Measurements from ENCODE around the gene NCAPD3.

NCAPD3 gene

GRCh38 chr11:134224710-134225664 is 1.2 kb upstream of the NCAPD3 start:
- no peaks in the 10 kb centered on the region for H3K9me3 ChIP-seq (ENCODE audit: control insufficient read depth in 2 of 2, low read length in 2 of 2)
- H3K27me3 ChIP-seq (ENCODE audit: control insufficient read depth in 1 of 2, insufficient read depth in 2 of 2, low read length in 2 of 2) = no peaks in the 10 kb centered on the region
- peak overlapping the region; percentile 83 to 87 for H3K9ac ChIP-seq (ENCODE audit: low read length in 2 of 2)
- H3K36me3 ChIP-seq (ENCODE audit: control insufficient read depth in 2 of 2, insufficient read depth in 2 of 2, low read length in 2 of 2) = no peaks in the 10 kb centered on the region
- H3K27ac ChIP-seq (ENCODE audit: low read length) = peak overlapping the region; percentile 93
- H3K4me1 ChIP-seq (ENCODE audit: control insufficient read depth, insufficient read depth, low read length) = peaks cover 28% of the 10 kb centered on the region
- peak overlapping the region; percentile 86 to 96 for H3K4me3 ChIP-seq (ENCODE audit: low read length in 2 of 2)

GRCh38 chr11:134223121-134223520 is 646 bp downstream of the NCAPD3 start:
- Histone ChIP-seq H3K27me3 (ENCODE audit: control insufficient read depth in 1 of 2, insufficient read depth in 2 of 2, low read length in 2 of 2) (no peaks in the 10 kb centered on the region), H3K4me1 (ENCODE audit: control insufficient read depth, insufficient read depth, low read length) (peaks cover 25% of the 10 kb centered on the region), H3K27ac (ENCODE audit: low read length) (no peak overlapping the region), H3K36me3 (ENCODE audit: control insufficient read depth in 2 of 2, insufficient read depth in 2 of 2, low read length in 2 of 2) (peaks cover 0 to 5% of the 10 kb centered on the region in 2 donors), H3K9me3 (ENCODE audit: control insufficient read depth in 2 of 2, low read length in 2 of 2) (no peaks in the 10 kb centered on the region), H3K4me3 (ENCODE audit: low read length in 2 of 2) (peak overlapping the region; percentile 79 to 96), H3K9ac (ENCODE audit: low read length in 2 of 2) (peak overlapping the region in 1 of 2 donors; percentile 87)

- H3K9me3 ChIP-seq (ENCODE audit: control insufficient read depth in 2 of 2, low read length in 2 of 2) = no peaks in the 10 kb centered on the region
- peaks cover 4 to 5% of the 10 kb centered on the region in 2 donors for H3K36me3 ChIP-seq (ENCODE audit: control insufficient read depth in 2 of 2, insufficient read depth in 2 of 2, low read length in 2 of 2)
- H3K27ac ChIP-seq (ENCODE audit: low read length) = no peak overlapping the region
- no peaks in the 10 kb centered on the region for H3K4me1 ChIP-seq (ENCODE audit: control insufficient read depth, insufficient read depth, low read length)
- no peak overlapping the region for H3K9ac ChIP-seq (ENCODE audit: low read length in 2 of 2)
- H3K27me3 ChIP-seq (ENCODE audit: control insufficient read depth in 1 of 2, insufficient read depth in 2 of 2, low read length in 2 of 2) = no peaks in the 10 kb centered on the region
- no peak overlapping the region for H3K4me3 ChIP-seq (ENCODE audit: low read length in 2 of 2)
Measured at GRCh38 chr11:134216816-134217215, 7.0 kb downstream of the NCAPD3 start.

- Histone ChIP-seq H3K27ac (ENCODE audit: low read length) (no peak overlapping the region), H3K4me3 (ENCODE audit: low read length in 2 of 2) (no peak overlapping the region), H3K4me1 (ENCODE audit: control insufficient read depth, insufficient read depth, low read length) (no peaks in the 10 kb centered on the region), H3K9me3 (ENCODE audit: control insufficient read depth in 2 of 2, low read length in 2 of 2) (no peaks in the 10 kb centered on the region), H3K27me3 (ENCODE audit: control insufficient read depth in 1 of 2, insufficient read depth in 2 of 2, low read length in 2 of 2) (no peaks in the 10 kb centered on the region), H3K36me3 (ENCODE audit: control insufficient read depth in 2 of 2, insufficient read depth in 2 of 2, low read length in 2 of 2) (peaks cover 4 to 5% of the 10 kb centered on the region in 2 donors), H3K9ac (ENCODE audit: low read length in 2 of 2) (no peak overlapping the region)
Measured at GRCh38 chr11:134215836-134216235, 7.9 kb downstream of the NCAPD3 start.

- H3K9ac ChIP-seq (ENCODE audit: low read length in 2 of 2) = no peak overlapping the region
- peaks cover 19 to 23% of the 10 kb centered on the region in 2 donors for H3K36me3 ChIP-seq (ENCODE audit: control insufficient read depth in 2 of 2, insufficient read depth in 2 of 2, low read length in 2 of 2)
- H3K27ac ChIP-seq (ENCODE audit: low read length) = no peak overlapping the region
- no peaks in the 10 kb centered on the region for H3K27me3 ChIP-seq (ENCODE audit: control insufficient read depth in 1 of 2, insufficient read depth in 2 of 2, low read length in 2 of 2)
- H3K4me1 ChIP-seq (ENCODE audit: control insufficient read depth, insufficient read depth, low read length) = no peaks in the 10 kb centered on the region
- no peak overlapping the region for H3K4me3 ChIP-seq (ENCODE audit: low read length in 2 of 2)
- H3K9me3 ChIP-seq (ENCODE audit: control insufficient read depth in 2 of 2, low read length in 2 of 2) = no peaks in the 10 kb centered on the region
Measured at GRCh38 chr11:134207538-134208239, 16.1 kb downstream of the NCAPD3 start.

- Histone ChIP-seq H3K4me1 (ENCODE audit: control insufficient read depth, insufficient read depth, low read length) (no peaks in the 10 kb centered on the region), H3K9me3 (ENCODE audit: control insufficient read depth in 2 of 2, low read length in 2 of 2) (no peaks in the 10 kb centered on the region), H3K27me3 (ENCODE audit: control insufficient read depth in 1 of 2, insufficient read depth in 2 of 2, low read length in 2 of 2) (no peaks in the 10 kb centered on the region), H3K36me3 (ENCODE audit: control insufficient read depth in 2 of 2, insufficient read depth in 2 of 2, low read length in 2 of 2) (peaks cover 21 to 30% of the 10 kb centered on the region in 2 donors), H3K9ac (ENCODE audit: low read length in 2 of 2) (no peak overlapping the region), H3K27ac (ENCODE audit: low read length) (no peak overlapping the region), H3K4me3 (ENCODE audit: low read length in 2 of 2) (no peak overlapping the region)
Measured at GRCh38 chr11:134206185-134206584, 17.6 kb downstream of the NCAPD3 start.

- no peaks in the 10 kb centered on the region for H3K4me1 ChIP-seq (ENCODE audit: control insufficient read depth, insufficient read depth, low read length)
- no peak overlapping the region for H3K4me3 ChIP-seq (ENCODE audit: low read length in 2 of 2)
- peaks cover 21 to 31% of the 10 kb centered on the region in 2 donors for H3K36me3 ChIP-seq (ENCODE audit: control insufficient read depth in 2 of 2, insufficient read depth in 2 of 2, low read length in 2 of 2)
- no peaks in the 10 kb centered on the region for H3K27me3 ChIP-seq (ENCODE audit: control insufficient read depth in 1 of 2, insufficient read depth in 2 of 2, low read length in 2 of 2)
- no peaks in the 10 kb centered on the region for H3K9me3 ChIP-seq (ENCODE audit: control insufficient read depth in 2 of 2, low read length in 2 of 2)
- H3K27ac ChIP-seq (ENCODE audit: low read length) = no peak overlapping the region
- no peak overlapping the region for H3K9ac ChIP-seq (ENCODE audit: low read length in 2 of 2)
Measured at GRCh38 chr11:134205729-134206128, 18.0 kb downstream of the NCAPD3 start.

- Histone ChIP-seq H3K27me3 (ENCODE audit: control insufficient read depth in 1 of 2, insufficient read depth in 2 of 2, low read length in 2 of 2) (no peaks in the 10 kb centered on the region), H3K27ac (ENCODE audit: low read length) (no peak overlapping the region), H3K9me3 (ENCODE audit: control insufficient read depth in 2 of 2, low read length in 2 of 2) (no peaks in the 10 kb centered on the region), H3K4me1 (ENCODE audit: control insufficient read depth, insufficient read depth, low read length) (no peaks in the 10 kb centered on the region), H3K9ac (ENCODE audit: low read length in 2 of 2) (no peak overlapping the region), H3K4me3 (ENCODE audit: low read length in 2 of 2) (no peak overlapping the region), H3K36me3 (ENCODE audit: control insufficient read depth in 2 of 2, insufficient read depth in 2 of 2, low read length in 2 of 2) (peaks cover 21 to 26% of the 10 kb centered on the region in 2 donors)
Measured at GRCh38 chr11:134202661-134203060, 21.1 kb downstream of the NCAPD3 start.

- H3K4me3 ChIP-seq (ENCODE audit: low read length in 2 of 2) = no peak overlapping the region
- H3K4me1 ChIP-seq (ENCODE audit: control insufficient read depth, insufficient read depth, low read length) = no peaks in the 10 kb centered on the region
- no peak overlapping the region for H3K9ac ChIP-seq (ENCODE audit: low read length in 2 of 2)
- peaks cover 18 to 20% of the 10 kb centered on the region in 2 donors for H3K36me3 ChIP-seq (ENCODE audit: control insufficient read depth in 2 of 2, insufficient read depth in 2 of 2, low read length in 2 of 2)
- H3K27ac ChIP-seq (ENCODE audit: low read length) = no peak overlapping the region
- no peaks in the 10 kb centered on the region for H3K9me3 ChIP-seq (ENCODE audit: control insufficient read depth in 2 of 2, low read length in 2 of 2)
- no peaks in the 10 kb centered on the region for H3K27me3 ChIP-seq (ENCODE audit: control insufficient read depth in 1 of 2, insufficient read depth in 2 of 2, low read length in 2 of 2)
Measured at GRCh38 chr11:134200688-134201087, 23.1 kb downstream of the NCAPD3 start.

- Histone ChIP-seq H3K4me1 (ENCODE audit: control insufficient read depth, insufficient read depth, low read length) (no peaks in the 10 kb centered on the region), H3K27ac (ENCODE audit: low read length) (no peak overlapping the region), H3K27me3 (ENCODE audit: control insufficient read depth in 1 of 2, insufficient read depth in 2 of 2, low read length in 2 of 2) (no peaks in the 10 kb centered on the region), H3K9me3 (ENCODE audit: control insufficient read depth in 2 of 2, low read length in 2 of 2) (no peaks in the 10 kb centered on the region), H3K9ac (ENCODE audit: low read length in 2 of 2) (no peak overlapping the region), H3K36me3 (ENCODE audit: control insufficient read depth in 2 of 2, insufficient read depth in 2 of 2, low read length in 2 of 2) (peaks cover 16 to 18% of the 10 kb centered on the region in 2 donors), H3K4me3 (ENCODE audit: low read length in 2 of 2) (no peak overlapping the region)
Measured at GRCh38 chr11:134199531-134199930, 24.2 kb downstream of the NCAPD3 start.

Data from stomach smooth muscle (tissue), 2 donors.